Fibroblast of mammary gland (primary cell): ENCODE data around the gene ATG13.

Source experiments
- DNase-seq: peaks from one replicate; pipeline ENCODE4 v3.0.0-alpha.2; 2010; ENCODE audit warnings: low read depth
- H3K4me3 ChIP-seq: 2 replicates; pipeline ENCODE4 v1.5.1; 2011; ENCODE audit warnings: low read depth, mild to moderate bottlenecking, low read length, moderate library complexity; ENCODE audit not compliant: control insufficient read depth
- CTCF ChIP-seq: conservative IDR thresholded peaks from 2 replicates; pipeline ENCODE4 v1.5.1; 2011; ENCODE audit warnings: low read depth, low read length, inconsistent platforms; ENCODE audit not compliant: control insufficient read depth, insufficient read depth

The ATG13 gene

GRCh38 chr11:46682773-46683752 is 65.7 kb downstream of the ATG13 start:
- no peak overlapping the region for H3K4me3 ChIP-seq
- no peak for TF ChIP-seq CTCF
- DNase-seq = peak; percentile 43

- DNase-seq = no peak
- no peak overlapping the region for H3K4me3 ChIP-seq
- TF ChIP-seq CTCF = no peak
Measured at GRCh38 chr11:46684367-46684766, 67.0 kb downstream of the ATG13 start.

GRCh38 chr11:46686886-46687795 is 69.8 kb downstream of the ATG13 start:
- no peak overlapping the region for H3K4me3 ChIP-seq
- no peak for TF ChIP-seq CTCF
- peak; percentile 95 for DNase-seq

GRCh38 chr11:46690702-46691101 is 73.3 kb downstream of the ATG13 start:
- TF ChIP-seq CTCF = no peak

GRCh38 chr11:46692450-46692849 is 75.1 kb downstream of the ATG13 start:
- TF ChIP-seq CTCF = no peak
- no peak for DNase-seq
- H3K4me3 ChIP-seq = no peak overlapping the region

More at GRCh38 chr11:46690702-46691101, 73.3 kb downstream of the ATG13 start:
- no peak for DNase-seq
- H3K4me3 ChIP-seq = no peak overlapping the region

- TF ChIP-seq CTCF = no peak
- DNase-seq = peak; percentile 82
- no peak overlapping the region for H3K4me3 ChIP-seq
Measured at GRCh38 chr11:46693597-46694012, 76.3 kb downstream of the ATG13 start.
